ENCODE results near the gene GPR153. TPM values are rescaled to one million over a fixed set of nuclear protein-coding genes. Genes with fewer than 3 reads are reported as not detected.
A peak's percentile ranks its signal among the peaks of the same experiment; 100 is the strongest.

The GPR153 gene
- total RNA-seq, 4 donors from 2014 or later, result 5.6 to 12.3 (median 10.2) TPM

GRCh38 chr1:6307099-6307498, 46.2 kb upstream of the GPR153 start:
- intact Hi-C loops (cut with DNase I), result no loop called here
- Histone ChIP-seq H3K9me3 (no peaks in the 10 kb centered on the region), H3K4me1 (peaks cover 0 to 2% (median 0%) of the 10 kb centered on the region in 3 donors), H3K27me3 (no peaks in the 10 kb centered on the region), H3K36me3 (peaks cover 0 to 28% (median 0%) of the 10 kb centered on the region in 3 donors), H3K4me3 (no peak overlapping the region), H3K27ac (no peak overlapping the region)
- WGBS, 2 donors, result 92 to 100% methylated on average over 3 to 11 of the region's 15 CpGs
- TF ChIP-seq POLR2A (IDR thresholded peaks at IDR 0.05), result no peak
- no peak for TF ChIP-seq CTCF (IDR thresholded peaks at IDR 0.05)
- no peak for DNase-seq

- intact Hi-C loops (cut with DNase I), result no loop called here
- H3K4me1 ChIP-seq, result peaks cover 0 to 26% (median 11%) of the 10 kb centered on the region in 3 donors
- 87 to 94% methylated on average over 10 to 14 of the region's 15 CpGs for WGBS, 2 donors
- H3K27me3 ChIP-seq, result no peaks in the 10 kb centered on the region
- H3K36me3 ChIP-seq, result peaks cover 0 to 12% (median 0%) of the 10 kb centered on the region in 3 donors
- H3K27ac ChIP-seq, result no peak overlapping the region
- no peaks in the 10 kb centered on the region for H3K9me3 ChIP-seq
- TF ChIP-seq CTCF (IDR thresholded peaks at IDR 0.05) (no peak), POLR2A (IDR thresholded peaks at IDR 0.05) (no peak)
- DNase-seq, result no peak
- no peak overlapping the region for H3K4me3 ChIP-seq
Measured at GRCh38 chr1:6303397-6304012, 42.6 kb upstream of the GPR153 start.

- no peak overlapping the region for H3K27ac ChIP-seq
- no peak for DNase-seq
- TF ChIP-seq CTCF (IDR thresholded peaks at IDR 0.05), result no peak
- no peak for TF ChIP-seq POLR2A (IDR thresholded peaks at IDR 0.05)
- H3K27me3 ChIP-seq, result no peaks in the 10 kb centered on the region
- WGBS, 2 donors, result 60 to 64% methylated on average over 1 to 7 of the region's 7 CpGs
- intact Hi-C loops (cut with DNase I), result no loop called here
- H3K36me3 ChIP-seq, result peaks cover 0 to 12% (median 0%) of the 10 kb centered on the region in 3 donors
- no peaks in the 10 kb centered on the region for H3K9me3 ChIP-seq
- H3K4me1 ChIP-seq, result peaks cover 0 to 26% (median 11%) of the 10 kb centered on the region in 3 donors
- no peak overlapping the region for H3K4me3 ChIP-seq
Measured at GRCh38 chr1:6302568-6302967, 41.7 kb upstream of the GPR153 start.

- no peak for TF ChIP-seq CTCF (IDR thresholded peaks at IDR 0.05)
- TF ChIP-seq POLR2A (IDR thresholded peaks at IDR 0.05), result no peak
- no peaks in the 10 kb centered on the region for H3K9me3 ChIP-seq
- intact Hi-C loops (cut with DNase I), result no loop called here
- peaks cover 0 to 26% (median 11%) of the 10 kb centered on the region in 3 donors for H3K4me1 ChIP-seq
- peaks cover 0 to 4% (median 0%) of the 10 kb centered on the region in 3 donors for H3K36me3 ChIP-seq
- WGBS, 2 donors, result 28 to 70% methylated on average over 3 to 5 of the region's 8 CpGs
- no peaks in the 10 kb centered on the region for H3K27me3 ChIP-seq
- DNase-seq, result no peak
- H3K4me3 ChIP-seq, result no peak overlapping the region
- H3K27ac ChIP-seq, result peak overlapping the region in 3 of 4 donors; percentile 4 to 61 (median 25)
Measured at GRCh38 chr1:6301526-6301925, 40.6 kb upstream of the GPR153 start.

GRCh38 chr1:6300342-6301048, 39.6 kb upstream of the GPR153 start:
- H3K27ac ChIP-seq, result peak overlapping the region in 3 of 4 donors; percentile 25 to 61 (median 37)

More at GRCh38 chr1:6300342-6301048, 39.6 kb upstream of the GPR153 start:
- H3K36me3 ChIP-seq, result no peaks in the 10 kb centered on the region
- no peaks in the 10 kb centered on the region for H3K9me3 ChIP-seq
- H3K27me3 ChIP-seq, result no peaks in the 10 kb centered on the region
- intact Hi-C loops (cut with DNase I), result no loop called here
- 47 to 60% methylated on average over 5 to 23 of the region's 32 CpGs for WGBS, 2 donors
- no peak for DNase-seq
- TF ChIP-seq POLR2A (IDR thresholded peaks at IDR 0.05) (no peak), CTCF (IDR thresholded peaks at IDR 0.05) (peak in 1 of 6 experiments; percentile 18)
- no peak overlapping the region for H3K4me3 ChIP-seq
- H3K4me1 ChIP-seq, result peaks cover 0 to 26% (median 11%) of the 10 kb centered on the region in 3 donors
